Left lobe of liver (tissue), 2 donors: ENCODE data around the gene PXDN. TPM values are rescaled to one million over a fixed set of nuclear protein-coding genes. Genes with fewer than 3 reads are reported as not detected.

Source experiments
- ATAC-seq: fragments of 200-7000 bp; cut with Tn5 transposase; one replicate; pipeline ENCODE4 v1.9.1; 2020; ENCODE audit warnings: mild to moderate bottlenecking, moderate library complexity
- DNase-seq: peaks from one replicate; pipeline ENCODE4 v3.0.0-alpha.2; 2020; ENCODE audit warnings: low spot score
- total RNA-seq: library from RNA; stranded (reverse); gene quantifications from one replicate; pipeline ENCODE4 v1.2.1, GENCODE V29; 2021
- donor health status: DM: no; HTN: no; CAD: no; lungs with moderate emphysema.
- donor health status: DM: no; HTN: yes; CAD: no.

The PXDN gene
- total RNA-seq, 1 donor from 2014 or later: 9.4 TPM

DNA sequence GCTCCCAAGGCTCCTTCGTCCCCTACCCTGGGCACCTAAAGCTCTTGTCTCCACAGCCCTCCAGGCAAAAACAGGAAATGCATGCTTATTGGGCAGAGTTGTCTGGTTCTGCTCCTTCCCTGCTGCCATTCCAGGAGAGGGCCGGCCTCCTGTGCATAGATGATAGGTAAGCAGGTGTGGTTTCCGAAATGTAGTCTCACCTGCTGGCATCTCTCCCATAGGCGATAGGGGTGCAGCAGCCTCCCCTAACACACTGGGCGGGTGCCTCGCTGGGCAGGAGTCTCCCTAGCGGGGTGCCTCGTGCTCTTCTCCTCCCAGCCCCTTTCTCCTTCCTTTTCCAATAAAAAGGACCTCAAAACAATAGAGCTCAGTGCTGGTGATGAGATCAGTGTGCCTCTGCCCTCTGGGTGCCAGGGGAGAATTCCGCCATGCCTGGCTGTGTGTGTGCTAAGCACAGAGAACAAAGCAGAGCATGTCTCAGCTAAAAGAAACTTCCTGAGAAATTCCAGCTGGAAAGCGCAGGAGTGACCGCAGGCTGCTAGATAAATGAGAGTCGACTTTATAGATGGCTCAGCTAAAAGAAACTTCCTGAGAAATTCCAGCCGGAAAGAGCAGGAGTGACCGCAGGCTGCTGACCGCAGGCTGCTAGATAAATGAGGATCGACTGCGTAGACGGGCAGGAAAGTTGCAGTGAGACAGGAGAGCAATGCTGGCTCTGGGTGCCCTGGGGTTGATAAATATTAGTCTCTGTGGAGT lies 11.3 kb upstream of the PXDN start:
- DNase-seq: peak; percentile 40
- ATAC-seq: peak; percentile 59

DNA sequence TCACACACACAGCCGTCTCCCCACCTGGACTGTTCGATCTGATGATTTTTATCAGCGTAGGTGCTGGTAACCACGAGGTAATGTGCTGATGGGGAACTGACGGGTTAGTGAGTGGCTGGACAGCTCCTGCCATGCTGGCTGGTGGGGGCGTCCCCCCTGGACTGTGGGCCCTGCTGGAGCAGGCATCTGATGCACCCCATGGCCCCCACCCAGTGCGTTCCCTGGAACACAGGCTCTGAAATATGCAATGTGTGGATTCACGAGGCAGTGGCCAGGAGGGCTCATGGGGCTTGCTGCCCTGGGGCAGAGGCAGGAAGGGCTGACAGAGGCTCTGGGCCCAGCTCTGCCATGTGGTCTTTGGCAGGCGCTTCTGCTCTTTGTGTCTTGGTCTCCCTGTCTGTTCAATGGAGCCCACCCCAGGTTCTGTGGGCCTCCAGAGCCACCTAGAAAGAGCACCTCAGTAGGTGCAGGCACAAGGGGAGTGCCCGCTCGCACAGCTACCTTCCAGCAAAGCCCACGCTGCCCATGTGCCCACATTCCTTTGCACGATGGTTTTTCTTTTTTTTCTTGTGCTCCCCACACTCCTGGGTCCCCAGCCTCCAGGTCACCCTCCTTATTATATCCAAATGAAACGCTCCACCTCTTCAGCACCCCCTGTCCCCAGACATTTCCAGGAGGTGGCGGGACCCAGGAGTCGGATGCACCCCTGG lies 10.3 kb upstream of the PXDN start:
- ATAC-seq (no peak), DNase-seq (peak; percentile 15)

DNA sequence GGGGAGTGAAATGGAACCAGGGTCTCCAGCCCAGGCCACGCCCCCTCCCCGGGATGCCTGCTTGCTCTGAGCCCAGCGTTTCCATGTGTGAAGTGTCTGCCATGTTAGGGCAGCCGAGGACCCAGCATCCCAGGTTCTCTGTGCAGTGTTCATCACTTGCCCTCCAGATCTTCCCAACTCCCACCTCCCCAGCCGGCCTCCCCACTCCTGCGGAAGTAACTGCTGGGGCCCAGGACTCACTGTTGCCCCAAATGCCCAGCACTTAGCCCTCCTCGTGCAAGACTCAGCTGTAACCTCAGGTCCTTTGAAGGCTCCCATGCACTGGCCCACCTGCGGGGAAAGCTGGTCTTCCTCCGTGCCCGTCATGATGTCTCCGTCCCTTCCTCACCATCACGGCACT lies 9.7 kb upstream of the PXDN start:
- ATAC-seq (no peak), DNase-seq (peak; percentile 29)

DNA sequence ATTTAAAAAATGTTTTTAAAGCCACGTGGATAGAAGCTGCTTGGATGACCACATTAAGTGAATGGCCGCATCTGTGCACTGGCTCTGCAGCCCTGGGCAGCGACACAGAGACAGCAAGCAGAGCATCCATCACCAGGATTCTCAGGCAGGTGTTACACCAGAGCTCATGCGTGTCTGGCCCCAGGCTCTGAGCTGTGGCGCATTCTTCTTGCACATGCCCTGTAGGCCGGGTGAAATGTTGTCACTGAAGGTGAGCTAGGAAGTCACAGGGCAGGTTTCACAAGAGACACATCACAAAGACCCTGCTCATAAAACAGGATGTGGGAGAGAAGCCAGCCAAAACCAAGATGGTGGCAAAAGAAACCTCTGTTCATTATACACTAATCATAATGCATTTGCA lies 8.4 kb upstream of the PXDN start:
- no peak for ATAC-seq
- DNase-seq: peak; percentile 31

DNA sequence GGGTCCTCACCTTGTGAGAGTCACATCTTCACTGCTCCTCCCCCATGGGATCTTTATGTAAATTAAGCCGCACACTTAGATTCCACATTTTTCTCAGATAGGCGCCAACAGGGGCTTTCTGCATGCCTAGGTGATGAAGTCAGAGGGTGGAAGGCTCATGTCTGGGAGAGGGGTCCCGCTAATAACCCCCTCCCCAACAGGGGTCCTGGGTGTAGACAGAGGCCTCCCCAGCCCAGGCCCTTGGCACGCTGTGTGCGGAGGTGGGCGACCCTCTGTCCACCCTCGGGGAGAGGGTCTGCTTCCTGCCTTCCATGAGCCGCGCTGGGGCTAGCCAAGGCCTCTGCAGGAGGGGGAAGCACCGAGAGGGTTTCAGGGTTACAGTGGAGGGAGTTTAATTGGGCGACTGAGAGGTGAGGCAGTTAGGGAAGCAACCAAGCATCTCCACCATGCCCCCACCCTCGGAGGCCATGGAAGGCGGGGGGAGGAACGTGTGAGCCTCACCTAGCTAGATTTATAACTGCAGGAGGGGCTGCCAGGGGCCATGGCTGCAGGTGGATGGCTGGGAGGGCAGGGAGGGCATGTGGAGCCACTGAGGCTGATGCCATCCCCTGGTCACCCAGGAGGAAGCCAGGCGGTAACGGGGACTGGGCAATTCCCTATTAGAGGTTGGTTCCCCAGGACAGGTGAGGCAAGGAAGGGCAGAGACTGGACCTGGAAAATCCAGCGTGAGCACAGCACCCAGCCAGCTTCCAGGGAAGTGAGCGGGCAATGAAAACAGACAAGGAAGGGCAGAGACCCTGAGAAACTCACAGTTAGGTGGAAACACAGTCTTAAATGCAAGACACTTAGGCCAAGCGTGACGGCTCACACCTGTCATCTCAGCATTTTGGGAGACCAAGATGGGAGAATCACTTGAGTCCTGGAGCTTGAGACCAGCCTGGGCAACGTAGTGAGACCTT lies 7.7 kb upstream of the PXDN start:
- DNase-seq: peak; percentile 30
- ATAC-seq: no peak

DNA sequence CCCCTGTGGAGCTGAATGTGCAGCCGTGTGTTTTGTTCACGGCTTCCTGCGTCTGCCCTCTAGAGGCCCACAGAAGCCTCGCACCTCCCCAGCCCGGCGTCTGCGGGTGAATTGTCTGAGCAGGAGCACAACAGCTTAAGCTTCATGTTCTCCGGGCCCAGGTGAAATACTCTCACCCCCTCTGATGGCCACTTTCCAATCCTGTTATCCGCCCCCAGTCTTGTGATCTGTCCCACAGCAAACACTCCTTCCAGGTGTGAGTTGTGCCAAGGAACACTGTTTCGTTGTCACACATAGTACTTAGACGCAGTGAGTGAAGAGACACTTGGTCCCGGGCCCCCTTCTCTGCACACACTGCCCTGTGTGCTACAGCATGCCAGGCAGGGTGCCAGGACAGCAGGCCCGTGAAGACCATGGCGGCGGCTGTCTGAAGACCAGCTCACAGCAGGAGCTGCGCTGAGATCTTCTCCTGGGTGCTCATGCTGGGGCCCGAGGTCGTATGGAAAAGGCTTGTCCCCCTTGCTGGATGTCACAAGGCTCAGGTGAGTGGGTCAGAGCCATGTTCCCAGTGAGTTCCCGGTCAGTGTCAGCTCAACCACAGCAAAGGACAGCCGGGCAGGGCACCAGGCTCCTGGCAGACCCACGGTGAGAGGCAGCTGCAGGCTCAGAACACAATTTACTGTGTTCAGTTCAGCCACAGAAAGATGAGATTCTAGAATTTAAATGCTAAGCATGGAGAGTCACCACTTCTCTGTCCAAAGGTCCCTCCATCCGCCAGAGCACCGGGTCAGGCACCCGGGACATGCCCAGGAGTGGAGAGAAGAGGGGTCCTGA lies 6.8 kb upstream of the PXDN start:
- DNase-seq (peak; percentile 60), ATAC-seq (peak; percentile 93)

DNA sequence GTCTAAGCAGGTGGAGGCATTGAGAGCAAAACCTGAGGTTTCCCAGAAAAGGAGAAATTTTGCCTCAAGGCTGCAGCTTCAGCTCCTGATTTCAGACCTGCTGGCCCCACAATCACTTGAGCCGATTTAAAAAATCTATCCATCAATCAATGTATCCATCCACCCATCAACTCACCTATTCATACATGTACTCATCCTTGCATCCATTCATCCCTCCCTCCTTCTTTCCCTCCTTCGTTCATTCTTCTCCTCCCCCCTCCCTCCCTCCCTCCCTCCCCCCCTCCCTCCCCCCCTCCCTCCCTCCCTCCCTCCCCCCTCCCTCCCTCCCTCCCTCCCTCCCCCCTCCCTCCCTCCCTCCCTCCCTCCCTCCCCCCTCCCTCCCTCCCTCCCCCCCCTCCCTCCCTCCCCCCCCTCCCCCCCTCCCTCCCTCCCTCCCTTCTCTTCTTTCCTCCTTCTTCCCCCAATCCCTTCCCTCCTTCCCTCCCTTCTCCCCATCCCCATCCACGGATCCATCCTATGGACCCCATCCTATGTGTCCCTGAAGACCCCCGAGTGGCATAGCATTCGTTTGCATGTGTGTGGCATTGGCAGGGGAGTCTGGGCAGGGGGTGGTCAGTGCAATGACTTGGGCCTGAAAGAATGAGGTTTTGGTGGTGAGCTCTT lies 6.1 kb upstream of the PXDN start:
- DNase-seq: no peak

DNA sequence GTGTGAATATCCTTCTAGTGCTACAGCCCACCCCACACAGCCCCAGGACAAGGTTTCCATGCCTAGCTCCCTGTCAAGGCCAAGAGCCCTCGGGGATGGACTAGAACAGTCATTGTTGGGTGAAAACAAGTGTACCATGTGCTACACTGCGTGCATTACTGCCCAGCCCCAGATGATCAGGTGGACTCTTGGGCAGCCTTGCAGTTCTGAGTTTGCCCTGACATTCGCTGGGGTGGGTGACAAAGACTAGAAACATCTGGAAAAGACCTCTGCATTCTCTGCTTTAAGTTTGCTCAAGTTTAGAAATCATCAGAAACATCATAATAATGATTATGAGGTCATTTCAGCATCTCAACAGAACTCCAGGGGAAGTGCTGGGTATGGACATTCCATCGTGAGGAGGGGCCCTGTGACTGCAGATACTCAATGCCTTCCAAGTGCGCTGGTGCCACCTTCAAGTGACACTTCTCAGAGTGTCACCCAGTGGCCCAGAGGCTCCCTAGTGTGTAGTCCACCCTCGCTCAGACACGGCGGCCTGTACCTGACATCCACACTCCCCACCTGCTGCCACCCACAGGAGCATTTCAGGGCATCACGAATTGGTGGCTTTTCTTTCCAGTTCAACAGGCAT lies 5.3 kb upstream of the PXDN start:
- DNase-seq: peak; percentile 19
- no peak for ATAC-seq

More for the DNA sequence above, 6.1 kb upstream of the PXDN start:
- ATAC-seq: no peak

DNA sequence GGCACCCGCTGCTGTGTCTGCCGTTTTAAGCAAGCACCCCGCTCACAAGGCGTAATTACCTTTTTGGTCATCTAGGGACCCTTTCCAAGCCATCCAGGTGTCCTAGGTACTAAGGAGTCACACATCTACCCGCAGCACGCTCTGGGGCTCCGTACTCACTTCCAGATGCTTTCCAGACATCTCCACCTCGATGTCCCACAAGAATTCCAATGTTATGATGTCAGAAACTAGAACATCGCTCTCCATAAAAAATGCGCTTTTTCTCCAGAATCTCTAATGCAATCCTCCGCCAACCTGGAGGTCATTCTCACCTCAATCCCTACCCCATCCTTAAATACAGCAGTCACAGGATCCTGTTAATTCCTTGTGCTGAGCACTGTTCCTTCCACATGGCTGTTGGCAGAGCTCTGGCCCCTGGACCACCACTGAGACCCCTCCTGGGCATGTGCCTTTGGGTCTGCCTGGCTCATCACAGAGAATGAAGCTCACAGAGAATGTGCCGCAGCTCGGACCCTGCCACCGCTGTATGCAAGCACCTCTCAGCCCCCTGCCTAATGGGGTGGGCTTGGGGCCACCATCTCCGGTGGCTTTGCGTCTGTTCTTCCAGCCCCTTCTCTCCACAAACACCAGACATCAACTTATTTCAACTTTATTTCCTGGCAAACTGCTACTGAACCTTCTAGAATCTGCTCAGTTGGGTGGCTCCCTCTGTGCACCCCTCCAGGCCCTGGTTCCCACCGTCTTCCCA lies 4.6 kb upstream of the PXDN start:
- peak; percentile 34 for DNase-seq
- no peak for ATAC-seq

DNA sequence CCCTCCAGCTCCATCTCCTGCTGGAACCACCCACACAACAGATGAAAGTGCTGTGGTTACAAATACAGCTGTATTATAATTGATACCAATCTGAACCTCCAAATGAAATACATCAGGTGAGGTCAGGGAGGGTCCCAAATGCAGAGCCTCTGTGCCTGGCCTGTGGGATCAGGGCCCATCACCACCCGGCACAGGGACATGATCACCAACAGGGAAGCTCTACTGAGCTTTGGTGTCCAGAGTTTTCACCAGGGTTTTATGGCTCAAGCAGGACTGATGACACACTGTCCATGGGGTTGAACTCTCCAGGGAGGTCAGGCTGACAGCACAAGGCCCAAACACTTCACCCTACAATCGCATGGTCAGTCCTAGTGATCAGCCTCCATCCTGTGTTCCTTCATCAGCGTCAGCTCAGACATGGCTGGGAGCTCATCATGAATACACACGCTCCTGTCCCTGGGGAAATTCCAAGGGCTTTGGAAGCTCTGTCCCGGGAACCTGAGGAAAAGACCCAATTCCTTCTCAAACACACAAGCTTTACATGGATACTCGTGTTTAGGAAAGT lies 3.9 kb upstream of the PXDN start:
- ATAC-seq: no peak
- DNase-seq: peak; percentile 22

DNA sequence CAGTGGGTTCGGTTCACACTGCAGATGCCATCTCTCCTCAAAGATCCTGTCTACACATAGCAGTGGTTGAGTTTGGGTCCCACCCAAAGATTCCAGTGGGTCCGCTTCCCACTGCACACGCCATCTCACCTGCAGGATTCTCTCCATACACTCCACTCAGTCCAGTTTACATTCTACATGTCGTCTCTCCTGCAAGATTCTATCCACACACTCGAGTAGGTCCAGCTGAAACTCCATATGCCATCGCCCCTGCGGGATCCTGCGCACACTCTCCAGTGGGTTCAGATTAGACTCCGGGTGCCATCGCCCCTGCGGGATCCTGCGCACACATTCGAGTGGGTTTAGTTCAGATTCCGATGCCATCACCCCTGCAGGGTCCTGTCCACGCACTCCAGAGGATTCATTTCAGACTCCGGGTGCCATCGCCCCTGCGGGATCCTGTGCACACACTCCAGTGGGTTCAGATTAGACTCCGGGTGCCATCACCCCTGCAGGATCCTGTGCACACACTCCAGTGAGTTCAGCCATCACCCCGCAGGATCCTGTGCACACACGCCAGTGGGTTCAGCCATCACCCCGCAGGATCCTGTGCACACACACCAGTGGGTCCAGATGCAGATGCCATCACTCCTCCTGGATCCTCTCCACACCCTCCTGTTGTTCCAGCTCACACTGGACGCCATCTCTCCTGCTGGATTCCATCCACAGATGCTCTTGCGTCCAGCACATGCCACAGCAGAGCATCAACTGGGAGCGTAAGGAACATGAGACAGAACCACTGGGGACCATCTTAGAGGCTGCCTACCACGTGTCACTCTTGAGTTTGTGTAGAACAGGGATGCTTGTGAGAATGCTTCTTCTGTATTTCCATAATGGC lies 3.0 kb upstream of the PXDN start:
- no peak for DNase-seq
- no peak for ATAC-seq

DNA sequence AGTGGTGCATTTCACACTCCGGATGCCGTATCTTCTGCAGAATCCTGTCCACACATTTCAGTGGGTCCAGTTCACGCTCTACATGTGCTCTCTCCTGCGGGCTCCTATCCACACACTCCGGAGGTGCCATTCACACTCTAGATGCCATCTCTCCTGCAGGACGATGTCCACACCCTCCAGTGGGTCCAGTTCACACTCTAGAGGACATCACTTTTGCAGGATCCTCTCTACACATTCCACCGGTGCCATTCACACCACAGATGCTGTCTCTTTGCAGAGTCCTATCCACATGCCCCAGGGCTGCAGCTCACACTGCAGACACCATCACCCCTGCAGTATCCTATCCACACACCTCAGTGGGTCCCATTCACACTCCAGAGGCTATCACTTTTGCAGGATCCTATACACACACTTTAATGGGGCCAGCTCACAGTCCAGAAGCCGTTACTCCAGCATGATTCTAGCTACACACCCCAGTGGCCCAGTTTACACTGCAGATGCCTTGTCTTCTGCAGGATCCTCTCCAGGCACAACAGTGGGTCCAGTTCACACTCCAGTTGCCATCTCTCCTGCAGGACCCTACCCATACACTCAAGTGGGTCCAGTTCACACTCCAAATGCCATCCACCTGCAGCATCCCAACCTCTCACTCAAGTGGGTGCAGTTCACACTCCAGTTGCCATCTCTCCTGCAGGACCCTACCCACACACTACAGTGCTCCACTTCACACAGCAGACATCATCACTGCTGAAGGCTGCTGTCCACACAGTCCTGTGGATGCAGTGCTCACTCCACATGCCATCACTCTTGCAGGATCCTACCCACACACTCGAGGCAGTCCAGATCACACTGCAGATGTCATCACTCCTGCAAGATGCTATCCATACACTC lies 2.1 kb upstream of the PXDN start:
- no peak for ATAC-seq
- no peak for DNase-seq

DNA sequence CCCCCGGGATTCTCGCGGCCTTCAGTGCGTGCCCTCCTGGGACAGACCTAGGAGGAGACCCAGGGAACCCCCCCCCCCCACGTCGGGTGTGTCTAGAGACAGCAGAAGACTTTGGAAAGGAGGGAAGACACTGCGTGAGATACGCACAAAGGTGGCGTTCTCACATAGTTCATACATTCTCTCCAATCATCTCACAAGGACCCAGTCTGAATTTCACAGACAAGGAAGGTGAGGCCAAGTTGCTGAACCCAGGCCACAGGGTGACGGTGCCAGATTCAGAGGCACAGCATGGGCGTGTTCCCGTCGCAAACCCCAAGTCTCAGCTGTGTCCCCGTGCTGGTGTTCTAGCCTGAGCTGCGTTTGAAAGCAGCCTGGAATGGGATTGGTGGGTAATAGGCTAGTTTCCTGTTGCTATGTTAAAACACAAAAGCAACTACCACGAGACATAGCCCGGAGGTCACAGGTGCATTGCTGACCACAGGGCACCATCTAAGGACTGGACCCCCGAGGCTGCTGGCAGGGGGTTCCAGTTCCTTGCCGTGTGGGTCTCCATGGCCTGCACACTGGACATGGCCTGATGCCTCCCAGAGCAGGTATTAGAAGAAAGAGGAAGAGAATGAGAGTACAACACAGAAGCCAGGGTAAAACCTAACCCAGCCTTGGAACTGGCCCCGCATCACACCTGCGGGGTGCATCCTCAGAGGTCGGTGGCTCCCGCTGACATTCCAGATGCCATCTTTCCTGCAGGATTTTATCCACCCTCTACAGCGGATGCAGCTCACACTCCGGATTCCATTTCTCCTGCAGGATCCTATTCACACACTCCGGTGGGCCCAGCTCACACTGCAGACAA lies 1.1 kb upstream of the PXDN start:
- ATAC-seq: no peak
- DNase-seq: peak; percentile 40

DNA sequence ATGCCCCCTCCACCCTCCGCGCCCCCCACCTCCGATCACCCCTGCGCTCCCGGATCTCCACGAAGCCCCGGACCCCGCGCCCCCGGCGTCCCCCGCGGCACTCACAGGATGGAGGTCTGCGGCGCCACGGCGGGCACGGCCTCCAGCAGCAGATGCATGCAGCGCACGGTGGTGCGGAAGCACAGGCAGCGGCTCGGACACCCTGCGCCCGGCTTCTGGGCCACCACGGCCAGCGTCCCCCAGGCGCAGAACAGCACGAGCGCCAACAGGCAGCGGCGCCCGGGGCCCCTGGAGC lies 217 bp downstream of the PXDN start:
- DNase-seq (peak; percentile 43), ATAC-seq (peak; percentile 23)

DNA sequence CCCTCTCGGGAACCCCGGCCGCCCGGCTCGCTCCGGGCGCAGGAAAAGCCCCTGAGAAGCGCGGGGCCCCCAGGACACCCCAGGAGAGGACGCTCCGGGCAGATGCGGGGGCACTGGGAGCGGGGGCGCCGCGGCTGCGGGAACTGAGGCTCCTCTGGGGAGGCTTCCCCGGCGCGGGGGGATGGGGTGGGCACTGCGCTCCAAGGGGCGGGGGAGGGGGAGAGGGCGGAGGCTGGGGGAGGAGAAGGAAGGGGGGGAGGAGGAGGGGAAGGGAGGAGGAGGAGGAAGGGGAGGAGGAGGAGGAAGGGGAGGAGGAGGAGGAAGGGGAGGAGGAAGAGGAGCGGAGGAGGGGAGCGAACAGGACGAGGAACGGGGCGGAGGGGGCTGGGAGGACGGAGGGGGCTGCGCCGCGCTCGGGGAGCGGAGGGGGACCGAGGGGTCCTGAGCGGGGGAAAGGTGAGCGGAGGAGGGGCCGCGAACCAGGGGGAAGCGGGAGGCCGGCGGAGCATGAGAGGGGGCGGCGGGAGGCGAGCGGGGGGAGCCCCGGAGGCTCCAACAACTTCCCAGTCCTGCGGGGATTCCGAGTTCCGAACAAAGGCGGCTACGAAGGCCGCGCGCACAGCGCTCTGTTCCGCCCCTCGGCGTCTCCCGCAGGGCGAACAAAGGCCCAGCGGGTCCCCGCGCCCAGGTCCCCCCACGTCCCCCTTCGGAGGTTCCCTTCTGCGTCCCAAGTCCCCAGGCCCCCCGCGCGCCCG lies 742 bp downstream of the PXDN start:
- ATAC-seq: peak; percentile 10
- DNase-seq: peak; percentile 42
